Gastroesophageal sphincter (tissue), 4 donors: ENCODE data around the gene PPP3CA. TPM values are rescaled to one million over a fixed set of nuclear protein-coding genes. Genes with fewer than 3 reads are reported as not detected.

Experiments used
- ATAC-seq: fragments of 150-250 bp; one replicate; pipeline ENCODE4 v1.9.1; 2016; ENCODE audit warnings: mild to moderate bottlenecking, moderate library complexity
- H3K27ac ChIP-seq, 4 donors: fragments of 200-600 bp; sonication (generic) in 3 of 4; 1 replicate in 3 of 4; 2 replicates in 1 of 4; pipeline ENCODE4 v1.5.1; 2016 to 2019
- H3K27me3 ChIP-seq: fragments of 200-600 bp; sonication (generic); one replicate; pipeline ENCODE4 v1.5.1; 2019
- H3K36me3 ChIP-seq, 2 donors: fragments of 200-600 bp; sonication (generic); one replicate each; pipeline ENCODE4 v1.5.1; 2019; ENCODE audit warnings: control low read depth in 1 of 2
- H3K4me1 ChIP-seq, 3 donors: fragments of 200-600 bp; sonication (generic); 1 replicate in 2 of 3; 2 replicates in 1 of 3; pipeline ENCODE4 v1.5.1; 2016 to 2019; ENCODE audit warnings: control low read depth in 2 of 3
- H3K4me3 ChIP-seq, 2 donors: fragments of 200-600 bp; sonication (generic); one replicate each; pipeline ENCODE4 v1.5.1; 2019; ENCODE audit warnings: mild to moderate bottlenecking in 1 of 2, moderate library complexity in 1 of 2
- H3K9me3 ChIP-seq, 3 donors: fragments of 200-600 bp; sonication (generic); one replicate each; pipeline ENCODE4 v1.5.1; 2017 to 2019; ENCODE audit warnings: control low read depth in 2 of 3
- EP300 ChIP-seq: sonication (generic); formaldehyde crosslinking; IDR thresholded peaks from one replicate; pipeline ENCODE4 v1.6.1; 2017; ENCODE audit warnings: antibody characterized with exemption, mild to moderate bottlenecking
- POLR2A ChIP-seq, 2 donors: fragments of 450-650 bp; IDR thresholded peaks; one replicate each; pipeline ENCODE4 v1.6.1; 2017; ENCODE audit warnings: antibody characterized with exemption in 2 of 2, mild to moderate bottlenecking in 2 of 2, moderate library complexity in 1 of 2
- POLR2AphosphoS5 ChIP-seq: sonication (generic); formaldehyde crosslinking; IDR thresholded peaks from one replicate; pipeline ENCODE4 v1.6.1; 2017; ENCODE audit warnings: antibody characterized with exemption
- WGBS, 2 donors: methylation state at CpG; one replicate each; pipeline ENCODE4 v1.1.5; 2018; ENCODE audit warnings: low coverage in 1 of 2; 5-methylcytosine and 5-hydroxymethylcytosine counted together
- total RNA-seq, 4 donors: library from RNA; depleted of rRNA; stranded (reverse); fragments of >200 nt; gene quantifications; one replicate each; pipeline ENCODE4 v1.1.0, GENCODE V29; 2016
- TF ChIP-seq, protein P1 (sequence below), 4 experiments: fragments of 200-600 bp in 2 of 4; fragments of 450-650 bp in 2 of 4; sonication (generic) in 1 of 4; IDR thresholded peaks; one replicate each; pipeline ENCODE4 v1.5.1; 2017 to 2019; ENCODE audit warnings: antibody characterized with exemption in 4 of 4, mild to moderate bottlenecking in 2 of 4, moderate library complexity in 2 of 4

Gene PPP3CA
- total RNA-seq, 4 donors from 2014 or later: 21.1 to 29.2 (median 24.8) TPM

- ATAC-seq: no peak
- Histone ChIP-seq H3K27ac (no peak overlapping the region), H3K4me1 (peaks cover 0 to 19% (median 0%) of the 10 kb centered on the region in 3 donors), H3K27me3 (no peaks in the 10 kb centered on the region), H3K36me3 (no peaks in the 10 kb centered on the region), H3K9me3 (no peaks in the 10 kb centered on the region), H3K4me3 (no peak overlapping the region)
- 88 to 100% methylated on average over 1 of the region's 1 CpG for WGBS, 2 donors
- TF ChIP-seq POLR2AphosphoS5 (no peak), EP300 (no peak), POLR2A (IDR thresholded peaks at IDR 0.05) (no peak)
- TF ChIP-seq, protein P1, sequence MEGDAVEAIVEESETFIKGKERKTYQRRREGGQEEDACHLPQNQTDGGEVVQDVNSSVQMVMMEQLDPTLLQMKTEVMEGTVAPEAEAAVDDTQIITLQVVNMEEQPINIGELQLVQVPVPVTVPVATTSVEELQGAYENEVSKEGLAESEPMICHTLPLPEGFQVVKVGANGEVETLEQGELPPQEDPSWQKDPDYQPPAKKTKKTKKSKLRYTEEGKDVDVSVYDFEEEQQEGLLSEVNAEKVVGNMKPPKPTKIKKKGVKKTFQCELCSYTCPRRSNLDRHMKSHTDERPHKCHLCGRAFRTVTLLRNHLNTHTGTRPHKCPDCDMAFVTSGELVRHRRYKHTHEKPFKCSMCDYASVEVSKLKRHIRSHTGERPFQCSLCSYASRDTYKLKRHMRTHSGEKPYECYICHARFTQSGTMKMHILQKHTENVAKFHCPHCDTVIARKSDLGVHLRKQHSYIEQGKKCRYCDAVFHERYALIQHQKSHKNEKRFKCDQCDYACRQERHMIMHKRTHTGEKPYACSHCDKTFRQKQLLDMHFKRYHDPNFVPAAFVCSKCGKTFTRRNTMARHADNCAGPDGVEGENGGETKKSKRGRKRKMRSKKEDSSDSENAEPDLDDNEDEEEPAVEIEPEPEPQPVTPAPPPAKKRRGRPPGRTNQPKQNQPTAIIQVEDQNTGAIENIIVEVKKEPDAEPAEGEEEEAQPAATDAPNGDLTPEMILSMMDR (IDR thresholded peaks at IDR 0.05): no peak
These were observed 184.3 kb downstream of the PPP3CA start for GRCh38 chr4:101162990-101163380.

GRCh38 chr4:101160792-101161592 lies 186.3 kb downstream of the PPP3CA start:
- 82 to 96% methylated on average over 5 of the region's 5 CpGs for WGBS, 2 donors
- Histone ChIP-seq H3K36me3 (no peaks in the 10 kb centered on the region), H3K9me3 (no peaks in the 10 kb centered on the region), H3K4me1 (peaks cover 0 to 24% (median 6%) of the 10 kb centered on the region in 3 donors), H3K27ac (no peak overlapping the region), H3K4me3 (no peak overlapping the region), H3K27me3 (no peaks in the 10 kb centered on the region)
- TF ChIP-seq, protein P1 (IDR thresholded peaks at IDR 0.05): no peak
- TF ChIP-seq POLR2A (IDR thresholded peaks at IDR 0.05): no peak
- no peak for TF ChIP-seq EP300
- no peak for TF ChIP-seq POLR2AphosphoS5
- ATAC-seq: no peak

GRCh38 chr4:101158507-101158906 lies 188.8 kb downstream of the PPP3CA start:
- peaks cover 0 to 20% (median 6%) of the 10 kb centered on the region in 3 donors for H3K4me1 ChIP-seq
- ATAC-seq: no peak
- no peaks in the 10 kb centered on the region for H3K9me3 ChIP-seq
- TF ChIP-seq POLR2AphosphoS5: no peak
- TF ChIP-seq, protein P1 (IDR thresholded peaks at IDR 0.05): no peak
- TF ChIP-seq POLR2A (IDR thresholded peaks at IDR 0.05): no peak
- no peak for TF ChIP-seq EP300
- H3K4me3 ChIP-seq: no peak overlapping the region
- no peak overlapping the region for H3K27ac ChIP-seq
- no peaks in the 10 kb centered on the region for H3K36me3 ChIP-seq
- H3K27me3 ChIP-seq: no peaks in the 10 kb centered on the region
- 75 to 78% methylated on average over 2 to 3 of the region's 3 CpGs for WGBS, 2 donors

GRCh38 chr4:101158134-101158482 lies 189.2 kb downstream of the PPP3CA start:
- H3K27ac ChIP-seq: no peak overlapping the region
- TF ChIP-seq, protein P1 (IDR thresholded peaks at IDR 0.05): no peak
- TF ChIP-seq POLR2AphosphoS5: no peak
- no peak for TF ChIP-seq EP300
- no peak for TF ChIP-seq POLR2A (IDR thresholded peaks at IDR 0.05)
- WGBS, 2 donors: 48 to 63% methylated on average over 3 of the region's 3 CpGs
- peaks cover 0 to 20% (median 6%) of the 10 kb centered on the region in 3 donors for H3K4me1 ChIP-seq
- H3K4me3 ChIP-seq: no peak overlapping the region
- H3K9me3 ChIP-seq: no peaks in the 10 kb centered on the region
- no peak for ATAC-seq
- H3K27me3 ChIP-seq: no peaks in the 10 kb centered on the region
- no peaks in the 10 kb centered on the region for H3K36me3 ChIP-seq
